Hepatocyte (in vitro differentiated cells): ENCODE data around the gene KRTAP10-3. TPM values are rescaled to one million over a fixed set of nuclear protein-coding genes. Genes with fewer than 3 reads are reported as not detected.

Experiments used
- DNase-seq: peaks from one replicate; pipeline ENCODE4 v3.0.0-alpha.2; 2016; ENCODE audit warnings: low spot score
- H2AFZ ChIP-seq: fragments of 200-600 bp; sonication (generic); 2 replicates; pipeline ENCODE4 v1.6.0; 2016; ENCODE audit warnings: antibody characterized with exemption, mild to moderate bottlenecking
- H3K27ac ChIP-seq: fragments of 200-600 bp; sonication (generic); 2 replicates; pipeline ENCODE4 v1.5.1; 2016; ENCODE audit warnings: mild to moderate bottlenecking
- H3K27me3 ChIP-seq: fragments of 200-600 bp; sonication (generic); 2 replicates; pipeline ENCODE4 v1.6.1; 2016
- H3K36me3 ChIP-seq: fragments of 200-600 bp; sonication (generic); replicated peaks from 2 replicates; pipeline ENCODE4 v1.5.1; 2016; ENCODE audit warnings: low read depth; ENCODE audit not compliant: insufficient read depth
- H3K4me1 ChIP-seq: fragments of 200-600 bp; sonication (generic); 2 replicates; pipeline ENCODE4 v1.5.1; 2016; ENCODE audit warnings: mild to moderate bottlenecking, moderate library complexity; ENCODE audit not compliant: insufficient read depth
- H3K4me2 ChIP-seq: fragments of 200-600 bp; sonication (generic); 2 replicates; pipeline ENCODE4 v1.6.0; 2016
- H3K4me3 ChIP-seq: fragments of 200-600 bp; sonication (generic); 2 replicates; pipeline ENCODE4 v1.5.1; 2016; ENCODE audit warnings: mild to moderate bottlenecking
- H3K79me2 ChIP-seq: fragments of 200-600 bp; sonication (generic); 2 replicates; pipeline ENCODE4 v1.6.0; 2017; ENCODE audit warnings: mild to moderate bottlenecking
- H3K9me2 ChIP-seq: fragments of 200-600 bp; sonication (generic); replicated peaks from 2 replicates; pipeline ENCODE4 v1.6.0; 2017; ENCODE audit warnings: mild to moderate bottlenecking; ENCODE audit not compliant: insufficient read depth
- H3K9me3 ChIP-seq: fragments of 200-600 bp; sonication (generic); 2 replicates; pipeline ENCODE4 v1.5.1; 2016; ENCODE audit warnings: low read depth, mild to moderate bottlenecking
- H4K20me1 ChIP-seq: fragments of 200-600 bp; sonication (generic); 2 replicates; pipeline ENCODE4 v1.6.0; 2016; ENCODE audit warnings: mild to moderate bottlenecking; ENCODE audit not compliant: insufficient read depth, poor library complexity, severe bottlenecking
- CTCF ChIP-seq: fragments of 200-600 bp; sonication (generic); IDR thresholded peaks from 2 replicates; pipeline ENCODE4 v1.5.1; 2016; ENCODE audit warnings: antibody characterized with exemption, mild to moderate bottlenecking; ENCODE audit not compliant: poor library complexity
- EZH2 ChIP-seq: fragments of 200-600 bp; sonication (generic); IDR thresholded peaks from 2 replicates; pipeline ENCODE4 v1.6.1; 2016; ENCODE audit warnings: antibody characterized with exemption, mild to moderate bottlenecking, borderline replicate concordance
- EZH2phosphoT487 ChIP-seq: fragments of 200-600 bp; sonication (generic); IDR thresholded peaks from one replicate; pipeline ENCODE4 v1.6.1; 2018; ENCODE audit warnings: antibody characterized with exemption, mild to moderate bottlenecking, low read depth, moderate library complexity; ENCODE audit not compliant: unreplicated experiment, severe bottlenecking
- WGBS: methylation state at CpG from one replicate; pipeline ENCODE4 v1.1.6; 2016; ENCODE audit warnings: low lambda C conversion rate; ENCODE audit errors: missing lambda C conversion rate; 5-methylcytosine and 5-hydroxymethylcytosine counted together
- polyA plus RNA-seq: library from polyadenylated mRNA; unstranded; fragments of >200 nt; fragmentation: Nextera tagmentation; extraction: Ambion mirVana; gene quantifications from 2 replicates; pipeline ENCODE4 v1.2.1, GENCODE V29; 2016
- total RNA-seq: library from RNA; depleted of rRNA; stranded (reverse); fragments of >200 nt; gene quantifications from 2 replicates; pipeline ENCODE4 v1.2.3, GENCODE V29; 2014

KRTAP10-3 gene
- total and polyA plus RNA-seq, 2 experiments from 2014 or later, result not detected

GRCh38 chr21:44555200-44555875 lies 3.3 kb downstream of the KRTAP10-3 start:
- H4K20me1 ChIP-seq, result no peaks in the 10 kb centered on the region
- TF ChIP-seq CTCF, result no peak
- TF ChIP-seq EZH2, result no peak
- TF ChIP-seq EZH2phosphoT487, result no peak
- no peak overlapping the region for H3K4me3 ChIP-seq
- H3K27ac ChIP-seq, result no peak overlapping the region
- H3K4me1 ChIP-seq, result no peaks in the 10 kb centered on the region
- H3K9me2 ChIP-seq, result no peaks in the 10 kb centered on the region
- no peaks in the 10 kb centered on the region for H3K79me2 ChIP-seq
- no peaks in the 10 kb centered on the region for H3K9me3 ChIP-seq
- no peaks in the 10 kb centered on the region for H3K36me3 ChIP-seq
- DNase-seq, result no peak
- 71% methylated on average over 13 of the region's 13 CpGs for WGBS
- no peak overlapping the region for H3K4me2 ChIP-seq
- no peaks in the 10 kb centered on the region for H3K27me3 ChIP-seq
- no peak overlapping the region for H2AFZ ChIP-seq

- Histone ChIP-seq H3K4me3 (no peak overlapping the region), H3K36me3 (no peaks in the 10 kb centered on the region), H3K9me2 (no peaks in the 10 kb centered on the region), H2AFZ (no peak overlapping the region), H3K27me3 (no peaks in the 10 kb centered on the region), H3K4me1 (no peaks in the 10 kb centered on the region), H3K4me2 (no peak overlapping the region), H4K20me1 (no peaks in the 10 kb centered on the region), H3K79me2 (no peaks in the 10 kb centered on the region), H3K27ac (no peak overlapping the region), H3K9me3 (no peaks in the 10 kb centered on the region)
- TF ChIP-seq EZH2phosphoT487, result no peak
- no peak for DNase-seq
- WGBS, result 72% methylated on average over 13 of the region's 13 CpGs
These were observed 5.9 kb downstream of the KRTAP10-3 start for GRCh38 chr21:44552681-44553080.

- no peaks in the 10 kb centered on the region for H3K27me3 ChIP-seq
- no peak overlapping the region for H3K4me3 ChIP-seq
- H3K36me3 ChIP-seq, result no peaks in the 10 kb centered on the region
- H3K9me3 ChIP-seq, result no peaks in the 10 kb centered on the region
- DNase-seq, result no peak
- H3K27ac ChIP-seq, result no peak overlapping the region
- H4K20me1 ChIP-seq, result no peaks in the 10 kb centered on the region
- H3K79me2 ChIP-seq, result no peaks in the 10 kb centered on the region
- 82% methylated on average over 6 of the region's 6 CpGs for WGBS
- no peaks in the 10 kb centered on the region for H3K4me1 ChIP-seq
- no peak overlapping the region for H3K4me2 ChIP-seq
- no peak for TF ChIP-seq EZH2phosphoT487
- no peak for TF ChIP-seq CTCF
- TF ChIP-seq EZH2, result no peak
- H2AFZ ChIP-seq, result no peak overlapping the region
- H3K9me2 ChIP-seq, result no peaks in the 10 kb centered on the region
These were observed 6.5 kb downstream of the KRTAP10-3 start for GRCh38 chr21:44552136-44552535.

GRCh38 chr21:44551340-44551961 lies 7.1 kb downstream of the KRTAP10-3 start, which contains the start of gene KRTAP10-2:
KRTAP10-2 (minus strand) TSS chr21:44551505; CDS start chr21:44551458, 47 bp downstream.
- TF ChIP-seq CTCF (no peak), EZH2 (no peak), EZH2phosphoT487 (no peak)
- Histone ChIP-seq H2AFZ (no peak within 1 kb of the TSS), H3K4me1 (no peaks in the 10 kb centered on the region), H3K36me3 (no peaks in the 10 kb centered on the region), H3K4me3 (no peak within 1 kb of the TSS), H3K9me3 (no peaks in the 10 kb centered on the region), H3K9me2 (no peaks in the 10 kb centered on the region), H3K27me3 (no peaks in the 10 kb centered on the region), H3K27ac (no peak within 1 kb of the TSS), H4K20me1 (no peaks in the 10 kb centered on the region), H3K79me2 (no peaks in the 10 kb centered on the region), H3K4me2 (no peak within 1 kb of the TSS)
- no peak for DNase-seq
- 81% methylated on average over 16 of the region's 17 CpGs for WGBS
